Endothelial cell of umbilical vein (primary cell): ENCODE data around the gene MACF1.

Source experiments
- EZH2 ChIP-seq: IDR thresholded peaks from 2 replicates; pipeline ENCODE4 v1.6.1; 2012; ENCODE audit warnings: borderline replicate concordance, low read depth, mild to moderate bottlenecking, moderate library complexity, low read length, inconsistent platforms; ENCODE audit not compliant: severe bottlenecking
- FOS ChIP-seq: IDR thresholded peaks from 2 replicates; pipeline ENCODE4 v1.6.1; 2011; ENCODE audit warnings: mild to moderate bottlenecking, low read length, moderate library complexity, borderline replicate concordance; ENCODE audit not compliant: insufficient read depth
- GATA2 ChIP-seq: IDR thresholded peaks from 2 replicates; pipeline ENCODE4 v1.7.0; 2011; ENCODE audit warnings: low read depth, mild to moderate bottlenecking, moderate library complexity, mixed read lengths, low read length; ENCODE audit not compliant: insufficient read length, insufficient read depth
- JUN ChIP-seq: IDR thresholded peaks from 2 replicates; pipeline ENCODE4 v1.6.1; 2011; ENCODE audit warnings: borderline replicate concordance, low read depth; ENCODE audit not compliant: insufficient read length, insufficient read depth
- MAX ChIP-seq: IDR thresholded peaks from 2 replicates; pipeline ENCODE4 v1.6.1; 2011; ENCODE audit not compliant: insufficient read depth, insufficient read length
- MYC ChIP-seq: IDR thresholded peaks from one replicate; pipeline ENCODE4 v1.6.1; 2011; ENCODE audit warnings: mild to moderate bottlenecking, low read depth, low read length
- POLR2A ChIP-seq: IDR thresholded peaks from 2 replicates; pipeline ENCODE4 v1.6.1; 2012; ENCODE audit warnings: low read depth, mild to moderate bottlenecking, control low read depth, low read length
- POLR2AphosphoS5 ChIP-seq: IDR thresholded peaks from 2 replicates; pipeline ENCODE4 v1.6.1; 2012; ENCODE audit warnings: low read depth, mild to moderate bottlenecking, control low read depth, low read length, moderate library complexity; ENCODE audit not compliant: insufficient read depth
- TF ChIP-seq, protein P1 (sequence below), 2 donors: IDR thresholded peaks; 1 replicate in 1 of 2; 2 replicates in 1 of 2; pipeline ENCODE4 v1.5.1; 2011; ENCODE audit warnings: low read length in 2 of 2, mild to moderate bottlenecking in 2 of 2, moderate library complexity in 2 of 2, control low read depth in 1 of 2, inconsistent platforms in 1 of 2, low read depth in 1 of 2; ENCODE audit not compliant: insufficient read depth in 1 of 2; ENCODE audit errors: extremely low read depth in 1 of 2

- TF ChIP-seq, protein P1, sequence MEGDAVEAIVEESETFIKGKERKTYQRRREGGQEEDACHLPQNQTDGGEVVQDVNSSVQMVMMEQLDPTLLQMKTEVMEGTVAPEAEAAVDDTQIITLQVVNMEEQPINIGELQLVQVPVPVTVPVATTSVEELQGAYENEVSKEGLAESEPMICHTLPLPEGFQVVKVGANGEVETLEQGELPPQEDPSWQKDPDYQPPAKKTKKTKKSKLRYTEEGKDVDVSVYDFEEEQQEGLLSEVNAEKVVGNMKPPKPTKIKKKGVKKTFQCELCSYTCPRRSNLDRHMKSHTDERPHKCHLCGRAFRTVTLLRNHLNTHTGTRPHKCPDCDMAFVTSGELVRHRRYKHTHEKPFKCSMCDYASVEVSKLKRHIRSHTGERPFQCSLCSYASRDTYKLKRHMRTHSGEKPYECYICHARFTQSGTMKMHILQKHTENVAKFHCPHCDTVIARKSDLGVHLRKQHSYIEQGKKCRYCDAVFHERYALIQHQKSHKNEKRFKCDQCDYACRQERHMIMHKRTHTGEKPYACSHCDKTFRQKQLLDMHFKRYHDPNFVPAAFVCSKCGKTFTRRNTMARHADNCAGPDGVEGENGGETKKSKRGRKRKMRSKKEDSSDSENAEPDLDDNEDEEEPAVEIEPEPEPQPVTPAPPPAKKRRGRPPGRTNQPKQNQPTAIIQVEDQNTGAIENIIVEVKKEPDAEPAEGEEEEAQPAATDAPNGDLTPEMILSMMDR (IDR thresholded peaks at IDR 0.05; ENCODE audit: extremely low read depth in 1 of 2, insufficient read depth in 1 of 2, low read depth in 1 of 2, low read length in 2 of 2), result no peak
- TF ChIP-seq POLR2AphosphoS5, result peak; percentile 43
- TF ChIP-seq EZH2, result no peak
- no peak for TF ChIP-seq MAX
- no peak for TF ChIP-seq POLR2A
- no peak for TF ChIP-seq MYC
- TF ChIP-seq GATA2, result peak; percentile 30
- no peak for TF ChIP-seq JUN
- TF ChIP-seq FOS, result no peak
These were observed 190.1 kb downstream of the MACF1 start for GRCh38 chr1:39394598-39394997.
